Measurements from ENCODE around the gene ANO6.
"Not testable (repeated sequence)": the region's sequence is repeated elsewhere in the genome, so short reads cannot be mapped to it uniquely, and the experiment has no call there.

The ANO6 gene, protein sequence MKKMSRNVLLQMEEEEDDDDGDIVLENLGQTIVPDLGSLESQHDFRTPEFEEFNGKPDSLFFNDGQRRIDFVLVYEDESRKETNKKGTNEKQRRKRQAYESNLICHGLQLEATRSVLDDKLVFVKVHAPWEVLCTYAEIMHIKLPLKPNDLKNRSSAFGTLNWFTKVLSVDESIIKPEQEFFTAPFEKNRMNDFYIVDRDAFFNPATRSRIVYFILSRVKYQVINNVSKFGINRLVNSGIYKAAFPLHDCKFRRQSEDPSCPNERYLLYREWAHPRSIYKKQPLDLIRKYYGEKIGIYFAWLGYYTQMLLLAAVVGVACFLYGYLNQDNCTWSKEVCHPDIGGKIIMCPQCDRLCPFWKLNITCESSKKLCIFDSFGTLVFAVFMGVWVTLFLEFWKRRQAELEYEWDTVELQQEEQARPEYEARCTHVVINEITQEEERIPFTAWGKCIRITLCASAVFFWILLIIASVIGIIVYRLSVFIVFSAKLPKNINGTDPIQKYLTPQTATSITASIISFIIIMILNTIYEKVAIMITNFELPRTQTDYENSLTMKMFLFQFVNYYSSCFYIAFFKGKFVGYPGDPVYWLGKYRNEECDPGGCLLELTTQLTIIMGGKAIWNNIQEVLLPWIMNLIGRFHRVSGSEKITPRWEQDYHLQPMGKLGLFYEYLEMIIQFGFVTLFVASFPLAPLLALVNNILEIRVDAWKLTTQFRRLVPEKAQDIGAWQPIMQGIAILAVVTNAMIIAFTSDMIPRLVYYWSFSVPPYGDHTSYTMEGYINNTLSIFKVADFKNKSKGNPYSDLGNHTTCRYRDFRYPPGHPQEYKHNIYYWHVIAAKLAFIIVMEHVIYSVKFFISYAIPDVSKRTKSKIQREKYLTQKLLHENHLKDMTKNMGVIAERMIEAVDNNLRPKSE

DNA sequence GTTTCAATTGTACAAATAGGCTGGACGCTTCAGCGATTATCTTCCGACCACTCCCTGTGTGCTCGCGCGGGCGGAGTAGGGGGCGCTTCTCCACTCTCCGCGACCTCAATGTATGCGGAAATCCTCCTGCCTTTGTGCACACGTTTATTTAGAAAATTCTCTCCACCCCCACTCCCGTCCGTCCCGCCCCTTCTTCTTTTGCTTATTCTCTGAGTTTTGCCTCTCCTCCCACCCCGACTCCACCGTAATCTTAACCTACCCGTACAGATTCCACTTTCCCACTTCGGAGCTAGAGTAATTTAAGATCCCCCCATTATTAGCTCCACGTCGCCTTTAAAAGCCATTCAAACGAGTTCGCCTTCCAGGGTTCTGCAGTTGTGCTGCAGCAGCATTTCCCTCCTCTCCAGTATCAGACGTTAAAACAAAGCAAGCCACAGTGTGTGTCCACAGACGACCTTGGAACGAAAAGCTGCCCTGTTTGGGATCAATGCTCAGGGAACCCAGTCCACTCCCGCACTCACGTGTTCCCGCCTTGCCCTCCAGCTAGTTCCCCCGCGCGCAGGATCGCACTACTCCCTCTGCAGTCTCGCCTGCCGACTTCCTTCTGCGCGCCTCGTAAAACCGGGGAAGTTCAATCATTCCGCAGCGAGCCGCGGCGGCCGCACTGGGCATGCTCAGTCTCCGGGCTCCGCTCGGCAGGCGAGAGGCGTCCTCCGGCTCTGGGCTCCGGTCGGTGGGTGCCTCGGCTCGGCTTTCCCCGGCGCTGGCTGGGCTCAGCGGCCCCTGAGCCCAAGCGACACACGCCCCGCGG, at the start of gene ANO6:
ANO6 (plus strand) TSS at position 677 of the 811 bp plus-strand sequence. CDS start 227 bp downstream, outside the sequence.
- peak; percentile 77 for DNase-seq

DNA sequence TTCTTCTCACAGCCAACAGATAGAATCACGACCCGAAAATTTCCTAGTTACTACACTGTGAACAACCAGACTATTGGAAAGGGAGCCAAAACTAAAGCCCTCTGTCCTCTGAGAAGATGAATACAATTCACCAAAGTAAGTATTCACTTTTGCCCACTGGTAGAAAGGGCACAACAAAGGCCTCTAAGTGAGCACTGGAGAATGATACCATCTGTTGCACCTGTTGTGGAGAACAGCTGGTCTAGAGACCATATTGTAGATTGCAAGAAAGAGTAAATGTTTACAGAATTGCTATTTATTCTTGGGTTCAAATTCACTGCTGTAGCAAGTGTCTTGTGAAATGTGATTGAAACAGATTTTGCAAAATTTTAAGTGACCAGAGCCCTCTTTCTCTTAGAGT, 46.9 kb upstream of the ANO6 start:
- no peak for DNase-seq

DNA sequence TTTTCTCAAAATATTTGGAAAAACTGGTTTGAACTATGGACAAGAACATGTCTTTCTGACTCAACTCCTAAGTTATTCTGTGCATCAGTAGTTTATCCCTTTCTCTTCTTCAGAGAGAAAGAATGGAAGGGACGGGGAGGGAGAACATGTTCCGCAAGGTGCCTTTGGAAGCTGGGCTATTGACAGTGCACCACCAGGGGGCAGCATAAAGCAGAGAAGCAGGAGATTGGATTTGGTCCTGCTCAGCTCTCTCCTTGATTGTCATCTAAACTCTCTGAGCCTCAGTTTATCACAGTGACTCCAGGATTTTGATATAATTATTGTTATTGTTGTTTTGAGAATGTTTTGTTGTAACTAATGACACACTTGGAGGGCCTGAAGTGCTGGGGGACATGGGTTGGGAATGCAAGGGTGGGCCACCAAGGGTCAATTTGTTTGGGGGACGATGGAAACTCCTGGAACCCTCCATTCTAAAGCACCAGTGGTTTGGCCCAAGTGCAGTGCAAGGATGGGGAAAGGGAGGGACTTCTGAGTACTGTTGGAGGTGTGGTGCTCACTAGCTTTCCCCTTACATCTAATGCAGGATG, 45.3 kb upstream of the ANO6 start:
- DNase-seq: peak; percentile 30

DNA sequence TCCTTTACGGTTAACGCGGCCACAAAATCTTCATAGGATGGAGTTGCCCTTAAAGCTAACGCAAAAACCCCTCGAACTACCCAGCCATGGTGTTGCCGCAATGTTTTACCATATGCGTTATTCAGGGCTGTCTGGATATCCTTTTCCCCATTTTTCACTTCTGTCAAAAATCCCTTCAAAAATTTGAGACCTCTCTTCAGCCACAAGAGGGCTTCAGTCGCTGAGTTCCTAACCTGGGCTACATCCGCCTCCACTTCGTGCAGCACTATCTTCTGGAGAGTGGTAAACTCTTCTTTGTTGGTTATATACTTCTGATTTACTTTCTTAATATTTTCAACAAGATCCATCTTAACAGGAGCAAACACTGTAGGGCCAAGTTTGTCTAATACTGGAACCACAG, 42.6 kb upstream of the ANO6 start:
- DNase-seq: not testable (repeated sequence)

DNA sequence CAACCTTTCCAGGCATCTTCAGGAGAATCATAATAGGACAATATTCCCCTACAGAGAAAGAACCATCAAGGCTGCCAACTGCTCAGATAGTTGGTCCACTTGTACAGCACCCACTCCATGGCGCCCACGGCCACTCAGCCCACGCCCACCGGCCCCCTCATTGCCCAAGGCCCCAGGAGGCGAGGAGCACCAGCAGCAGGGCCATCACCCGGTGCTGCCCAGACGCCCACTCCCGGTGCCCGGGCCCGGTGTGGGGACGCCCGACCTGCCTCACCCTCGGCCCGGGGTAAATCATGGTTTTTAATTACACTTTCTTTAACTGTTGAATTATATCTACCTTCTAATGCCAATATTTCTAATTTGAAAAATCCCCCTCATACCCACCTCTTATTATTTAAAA, 41.3 kb upstream of the ANO6 start:
- no peak for DNase-seq

DNA sequence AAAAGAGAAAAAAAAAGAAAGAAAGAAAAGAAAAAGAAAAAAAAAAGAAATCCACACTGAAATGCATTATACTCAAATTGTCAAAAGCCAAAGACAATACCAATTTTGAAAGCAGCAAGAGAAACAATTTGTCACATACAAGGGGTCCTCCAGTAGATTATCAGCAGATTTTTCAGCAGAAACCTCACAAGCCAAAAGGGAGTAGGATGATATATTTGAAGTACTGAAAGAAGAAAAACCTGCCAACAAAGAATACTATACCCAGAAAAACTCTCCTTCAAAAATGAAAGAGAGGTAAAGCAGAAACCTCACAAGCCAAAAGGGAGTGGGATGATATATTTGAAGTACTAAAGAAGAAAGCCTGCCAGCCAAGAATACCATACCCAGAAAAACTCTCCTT, 37.1 kb upstream of the ANO6 start:
- DNase-seq: no peak

DNA sequence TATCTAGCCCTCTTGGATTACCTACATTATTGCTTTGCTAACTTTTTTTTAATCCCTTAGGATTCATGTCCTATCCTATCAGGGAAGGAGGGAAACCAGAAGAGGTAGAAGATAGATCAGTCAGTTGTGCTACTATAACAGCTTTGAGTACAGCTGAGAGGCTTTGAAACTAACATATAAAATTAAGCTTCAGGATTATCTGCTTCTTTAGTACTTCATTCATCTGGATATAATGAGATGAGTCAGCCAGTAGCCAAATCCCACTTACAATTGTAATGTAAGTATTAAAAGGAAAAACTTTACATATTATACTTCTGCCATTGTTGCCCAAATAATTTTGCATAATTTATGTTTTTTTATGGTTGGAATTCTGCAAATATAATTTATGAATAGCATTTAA, 33.4 kb upstream of the ANO6 start:
- no peak for DNase-seq

DNA sequence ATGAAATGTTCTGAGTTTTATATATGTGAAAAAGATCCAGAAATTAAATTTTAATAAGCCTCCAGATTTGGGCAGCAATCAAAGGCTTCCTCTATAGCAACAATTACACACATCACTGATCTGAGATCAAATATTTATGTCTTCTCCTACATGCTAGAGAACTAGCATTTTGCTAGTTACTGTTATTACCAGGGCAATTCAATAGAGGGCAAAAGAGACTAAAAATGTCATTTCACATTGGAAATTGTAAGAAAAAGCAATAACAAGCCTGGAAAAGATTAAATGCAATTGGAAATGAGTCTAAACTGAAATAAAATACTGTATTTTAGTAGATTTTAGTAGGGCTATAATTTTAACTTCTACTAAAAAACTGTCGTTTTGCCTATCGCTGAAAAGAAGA, 32.6 kb upstream of the ANO6 start:
- no peak for DNase-seq

DNA sequence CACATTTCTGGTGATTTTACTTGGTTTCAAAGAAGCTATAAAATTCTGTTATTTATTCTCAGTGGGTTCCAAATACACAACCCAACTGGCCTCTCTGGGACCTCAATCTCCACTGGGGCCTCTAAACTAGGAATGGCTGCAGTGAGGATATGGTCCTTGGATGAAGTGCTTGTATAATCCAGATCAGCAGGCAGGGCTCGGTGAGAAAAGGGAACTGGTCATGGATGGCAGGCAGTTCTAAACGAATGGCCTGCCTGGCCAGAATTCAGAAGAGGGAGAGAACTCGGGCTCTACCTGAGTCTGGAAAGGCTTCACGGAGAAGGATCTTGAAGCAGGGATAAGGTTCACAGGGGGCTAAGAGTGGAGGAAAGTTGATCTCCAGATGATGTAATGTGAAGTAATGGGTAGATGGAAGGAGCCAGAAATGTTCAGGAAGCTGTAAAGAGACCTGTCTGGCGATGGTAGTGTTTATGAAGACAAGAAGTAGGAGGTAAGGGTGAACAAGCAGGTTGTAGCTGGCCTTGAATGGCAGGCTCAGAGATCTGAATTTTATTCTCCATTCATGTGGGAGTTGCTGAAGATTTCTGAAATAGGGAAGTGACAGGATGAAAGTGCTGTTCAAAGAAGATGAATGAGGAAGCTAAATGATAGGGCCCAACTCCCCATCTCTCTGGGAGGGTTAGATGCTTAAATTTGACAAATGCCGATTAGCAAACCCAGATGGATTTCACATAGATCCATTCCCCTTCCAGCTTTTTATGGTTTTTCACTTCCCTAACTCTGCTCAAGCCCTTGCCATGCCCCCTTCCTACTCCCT, 31.5 kb upstream of the ANO6 start:
- DNase-seq: no peak

DNA sequence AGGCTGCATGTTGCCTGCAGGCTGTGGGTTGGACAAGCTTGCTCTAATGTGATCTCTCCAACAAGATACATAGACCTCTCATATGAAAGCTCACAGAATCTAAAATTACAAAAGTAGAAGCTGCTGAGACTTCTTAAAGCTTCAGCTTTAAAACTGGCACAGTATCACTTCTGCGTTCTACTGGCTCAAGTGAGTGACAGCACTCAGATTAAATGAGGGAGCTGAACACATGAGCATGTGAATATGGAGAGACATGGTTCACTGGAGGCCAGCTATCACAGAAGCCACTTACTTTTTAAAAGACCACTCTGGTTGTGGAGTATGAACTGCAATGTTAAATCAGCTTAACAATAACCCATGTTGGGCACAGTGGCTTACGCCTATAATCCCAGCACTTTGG, 29.1 kb upstream of the ANO6 start:
- DNase-seq: no peak

DNA sequence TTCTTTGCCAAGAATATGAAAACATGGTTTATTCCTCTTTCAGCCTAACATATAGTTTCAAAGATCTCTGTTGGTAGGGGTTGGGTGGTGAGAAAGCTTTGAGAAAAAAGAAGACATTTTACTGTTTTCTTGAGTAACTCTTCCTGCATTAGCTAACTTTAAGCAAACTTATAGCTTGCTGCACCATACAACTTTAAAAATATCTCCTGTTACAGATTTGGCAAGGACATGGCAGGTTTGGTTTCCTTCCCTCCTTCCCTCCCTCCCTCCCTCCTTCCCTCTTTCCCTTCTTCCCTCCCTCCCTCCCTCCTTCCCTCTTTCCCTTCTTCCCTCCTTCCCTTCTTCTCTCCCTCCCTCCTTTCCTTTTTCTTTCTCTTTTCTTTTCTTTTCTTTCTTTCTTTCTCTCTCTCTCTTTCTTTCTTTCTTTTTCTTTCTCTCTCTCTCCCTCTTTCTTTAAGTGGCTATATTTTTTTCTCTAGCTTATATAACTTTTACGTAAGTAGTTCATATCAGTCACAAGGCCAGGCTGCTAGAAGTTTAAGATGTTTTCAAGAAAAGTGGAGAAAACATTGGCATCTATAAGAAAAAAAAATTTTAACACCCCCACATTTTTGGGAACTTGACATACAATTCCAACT, 26.0 kb upstream of the ANO6 start:
- no peak for DNase-seq

DNA sequence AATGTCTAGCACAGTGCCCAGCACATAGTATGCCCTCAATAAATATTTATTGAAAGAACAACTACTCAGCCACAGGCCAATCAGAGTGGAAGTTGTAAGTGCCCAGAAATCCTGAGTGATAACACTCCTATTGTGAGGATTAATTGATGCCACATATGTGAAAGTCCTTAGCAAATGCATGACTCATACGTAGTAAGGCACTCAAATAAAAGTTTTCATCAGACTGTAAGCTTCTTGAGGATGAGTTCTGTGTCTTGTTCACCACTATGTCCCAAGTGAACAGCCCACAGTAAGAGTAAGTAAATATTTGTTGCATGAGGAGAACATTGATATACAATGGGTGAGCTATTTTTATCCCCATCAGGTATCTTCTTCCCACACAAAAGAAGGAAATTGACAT, 24.7 kb upstream of the ANO6 start:
- no peak for DNase-seq

DNA sequence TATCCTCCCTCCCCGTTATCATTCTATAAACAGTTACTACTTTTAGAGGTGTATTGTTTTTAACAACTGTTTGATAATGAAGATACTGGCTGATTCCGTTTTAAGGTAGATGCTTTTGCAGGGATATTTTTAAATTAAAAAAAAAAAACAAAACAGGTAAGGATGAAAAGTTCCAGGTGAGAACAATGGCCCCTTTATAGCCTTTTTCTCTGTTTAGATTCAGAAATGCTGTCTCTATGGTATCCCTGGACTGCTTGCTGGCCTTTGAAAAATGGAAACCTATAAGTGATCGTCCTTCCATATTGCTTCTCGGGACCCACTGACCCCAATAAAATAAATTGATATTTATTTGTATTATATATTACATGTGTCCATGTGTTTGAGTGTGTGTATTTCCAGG, 23.2 kb upstream of the ANO6 start:
- no peak for DNase-seq

DNA sequence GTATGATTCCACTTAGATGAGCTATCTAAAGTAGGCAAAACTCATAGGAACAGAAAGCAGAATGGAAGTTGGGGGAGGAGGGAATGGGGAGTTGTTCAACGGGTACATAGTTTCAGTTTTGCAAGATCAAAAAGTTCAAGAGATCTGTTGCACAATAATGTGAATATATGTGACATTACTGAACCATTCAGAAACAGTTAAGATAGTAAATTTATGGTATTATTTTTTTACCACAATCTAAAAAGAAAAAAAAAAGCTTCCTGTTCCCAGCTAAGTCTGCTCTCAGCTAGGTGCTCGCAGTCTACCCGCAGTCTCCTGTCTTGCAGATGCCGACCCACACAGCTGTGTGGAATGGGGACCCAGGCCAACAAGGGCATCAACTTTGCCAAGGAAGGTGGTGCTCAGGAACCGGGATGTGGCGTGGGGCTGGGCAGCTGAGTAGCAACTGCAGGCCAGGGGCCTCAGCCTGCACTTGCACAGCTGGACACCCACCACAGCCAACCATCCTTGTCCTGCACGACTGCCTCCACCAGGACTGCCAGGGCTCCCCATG, 15.3 kb upstream of the ANO6 start:
- DNase-seq: no peak

DNA sequence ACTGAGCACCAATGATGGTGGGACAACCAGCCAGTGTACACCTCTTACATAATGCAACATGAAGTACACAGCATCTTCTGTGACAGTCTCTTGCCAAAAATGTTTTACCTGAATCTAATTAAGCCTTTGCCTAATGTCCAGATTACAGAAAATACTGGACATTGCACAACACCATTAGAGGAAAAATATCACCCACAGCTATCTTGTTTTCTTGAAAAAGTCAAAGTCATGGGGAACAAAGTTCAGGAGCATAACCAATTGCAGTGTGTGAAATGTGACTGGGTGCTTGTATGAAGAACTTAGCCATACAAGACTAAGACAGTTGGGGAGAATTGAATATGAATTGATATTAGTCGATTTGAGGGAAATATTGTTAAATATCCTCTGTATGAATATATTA, 12.1 kb upstream of the ANO6 start:
- DNase-seq: no peak

DNA sequence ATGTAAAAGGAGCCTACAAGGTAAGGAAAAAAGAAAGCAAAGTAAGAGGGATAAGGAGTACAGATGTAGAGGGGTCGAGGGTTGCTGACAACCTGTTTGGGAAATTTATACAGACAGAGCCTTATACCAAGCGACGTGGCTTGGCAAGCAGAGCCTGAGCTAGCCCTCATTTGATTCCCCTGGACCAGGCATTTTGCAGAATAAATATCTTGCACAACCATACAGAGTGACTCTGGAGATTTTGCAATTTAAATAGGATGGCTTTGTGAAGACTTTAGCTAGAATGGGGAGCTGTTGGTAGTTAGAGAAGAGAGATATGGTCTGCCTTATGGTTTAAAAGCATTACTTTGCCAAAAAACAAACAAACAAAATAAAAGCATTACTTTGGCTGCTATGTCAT, 11.1 kb upstream of the ANO6 start:
- no peak for DNase-seq

DNA sequence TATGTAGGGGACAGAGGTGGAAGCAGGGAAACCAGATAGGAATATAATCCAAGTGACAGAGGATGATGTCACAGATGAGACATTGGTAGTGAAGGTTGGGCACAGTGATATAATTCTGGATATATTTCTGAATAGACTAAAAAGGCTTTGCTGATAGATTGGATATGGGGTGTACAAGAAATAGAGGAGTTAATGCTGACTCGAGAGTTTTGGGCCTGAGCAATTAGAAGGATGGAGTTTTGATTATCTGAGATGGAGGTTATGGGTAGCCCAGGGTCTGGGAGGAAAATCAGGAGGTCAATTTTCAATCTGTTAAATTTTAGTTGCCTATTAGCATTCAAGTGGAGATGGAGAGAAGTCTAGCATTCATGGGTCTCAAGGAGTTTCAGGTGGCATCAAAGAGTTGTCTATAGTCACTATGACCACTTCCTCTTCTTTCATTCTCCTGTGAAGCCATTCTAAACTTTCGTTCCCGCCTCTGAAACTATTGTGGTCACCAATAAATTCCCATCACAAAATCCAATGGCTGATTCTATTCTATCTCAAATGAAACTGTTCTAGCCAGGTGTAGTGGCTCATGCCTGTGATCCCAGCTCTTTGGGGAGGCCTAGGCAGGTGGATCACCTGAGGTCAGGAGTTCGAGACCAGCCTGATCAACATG, 10.6 kb upstream of the ANO6 start:
- no peak for DNase-seq

DNA sequence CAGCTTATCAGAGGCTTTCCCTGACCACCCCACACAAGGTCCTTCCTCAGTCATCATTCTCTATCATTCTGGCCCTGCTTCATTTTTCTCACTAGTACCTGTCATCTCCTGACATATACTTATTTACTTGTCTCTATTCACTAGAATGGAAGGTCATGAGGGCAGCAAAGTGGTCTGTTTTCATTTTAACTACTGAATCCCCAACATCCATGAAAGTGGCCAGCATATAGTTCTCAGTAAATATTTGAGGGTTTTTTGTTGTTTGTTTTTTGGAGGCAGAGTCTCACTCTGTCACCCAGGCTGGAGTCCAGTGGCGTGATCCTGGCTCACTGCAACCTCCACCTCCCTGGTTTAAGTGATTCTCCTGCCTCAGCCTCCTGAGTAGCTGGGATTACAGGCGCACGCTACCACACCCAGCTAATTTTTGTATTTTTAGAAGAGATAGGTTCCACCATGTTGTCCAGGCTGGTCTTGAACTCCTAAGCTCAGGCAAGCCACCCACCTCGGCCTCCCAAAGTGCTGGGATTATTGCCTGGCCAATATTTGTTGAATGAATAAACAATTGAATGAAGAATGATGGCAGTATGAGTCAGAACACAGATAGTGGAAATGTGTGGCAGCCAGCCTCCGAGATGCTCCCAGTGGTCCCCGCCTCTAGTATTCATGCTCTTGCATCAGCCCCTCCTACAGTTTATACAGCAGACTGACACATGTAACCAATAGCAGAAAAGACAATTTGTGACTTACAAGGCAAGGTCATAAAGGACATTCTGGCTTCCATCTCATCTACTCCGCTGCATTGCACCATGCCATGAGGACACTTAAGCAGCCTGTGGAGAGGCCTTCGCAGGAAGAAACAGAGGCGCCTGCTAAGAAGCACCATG, 7.0 kb upstream of the ANO6 start:
- no peak for DNase-seq

DNA sequence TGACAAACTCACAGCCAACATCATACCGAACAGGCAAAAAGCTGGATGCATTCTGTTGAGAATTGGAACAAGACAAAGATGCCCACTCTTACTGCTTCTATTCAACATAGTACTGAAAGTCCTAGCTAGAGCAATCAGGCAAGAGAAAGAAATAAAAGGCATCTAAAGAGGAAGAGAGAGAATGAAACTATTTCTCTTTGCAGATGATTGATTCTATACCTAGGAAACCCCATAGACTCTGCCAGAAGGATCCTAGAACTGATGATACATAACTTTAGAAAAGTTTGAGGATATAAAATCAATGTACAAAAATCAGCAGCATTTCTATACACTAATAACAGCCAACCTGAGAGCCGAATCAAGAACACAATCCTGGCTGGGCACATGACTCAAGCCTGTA, 6.1 kb upstream of the ANO6 start:
- DNase-seq: no peak

DNA sequence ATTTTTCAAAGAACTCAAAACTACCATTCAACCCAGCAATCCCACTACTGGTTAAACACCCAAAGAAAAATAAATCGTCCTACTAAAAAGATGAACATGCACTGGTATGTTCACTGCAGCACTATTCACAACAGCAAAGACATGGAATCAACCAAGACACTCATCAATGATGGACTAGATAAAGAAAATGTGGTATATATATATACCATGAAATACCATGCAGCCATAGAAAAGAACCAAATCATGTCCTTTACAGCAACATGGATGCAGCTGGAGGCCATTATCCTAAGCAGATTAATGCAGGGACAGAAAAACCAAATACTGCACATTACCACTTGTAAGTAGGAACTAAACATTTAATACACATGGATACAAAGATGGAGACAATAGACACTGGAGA, 3.8 kb upstream of the ANO6 start:
- no peak for DNase-seq

Data from NCI-H748 treated with DMSO at 0.1 percent for 48 hours (cell line).